ENCODE data around the gene GPSM1.

- TF ChIP-seq CTCF (IDR thresholded peaks at IDR 0.05; ENCODE audit: low read depth, low read length, missing input control) = no peak
- no peak for TF ChIP-seq TAF1 (conservative IDR thresholded peaks at IDR 0.05)
- TF ChIP-seq REST (IDR thresholded peaks at IDR 0.05) = no peak
- TF ChIP-seq ZBTB33 (IDR thresholded peaks at IDR 0.05) = no peak
- TF ChIP-seq RAD21 (IDR thresholded peaks at IDR 0.05) = no peak
- no peak for TF ChIP-seq JUND (IDR thresholded peaks at IDR 0.05)
- no peak for TF ChIP-seq RXRA (IDR thresholded peaks at IDR 0.05)
- no peak for TF ChIP-seq HNF4A (conservative IDR thresholded peaks at IDR 0.05)
- no peak for TF ChIP-seq GABPA (IDR thresholded peaks at IDR 0.05 in 1 of 2, conservative IDR thresholded peaks at IDR 0.05 in 1 of 2)
- TF ChIP-seq EGR1 (IDR thresholded peaks at IDR 0.05; ENCODE audit: low read depth in 2 of 2) = no peak
Observed at GRCh38 chr9:136398286-136398685, 70.9 kb downstream of the GPSM1 start.

Measured in liver (tissue), 3 donors.